ENCODE results near the gene GFRA4.

GFRA4 gene

DNA sequence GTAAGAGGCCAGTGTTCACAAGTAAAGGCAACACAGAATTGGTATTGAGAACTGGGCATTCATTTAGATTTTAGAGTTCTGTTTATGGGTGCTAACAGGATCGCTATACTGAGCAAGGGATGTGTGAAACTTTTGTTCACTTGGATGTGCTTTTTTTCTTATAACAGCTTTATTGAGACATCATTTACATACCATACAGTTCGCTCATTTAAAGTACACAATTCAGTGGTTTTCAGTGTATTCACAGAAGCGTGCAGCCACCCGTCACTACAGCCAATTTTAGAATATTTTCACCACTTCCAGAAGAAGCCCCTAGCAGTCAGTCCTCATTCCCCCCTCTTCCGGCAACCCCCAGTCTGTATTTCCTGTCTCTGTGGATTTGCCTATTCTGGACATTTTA is 48.7 kb downstream of the GFRA4 start:
- no peak for ATAC-seq

GRCh38 chr20:3613821-3614440 is 49.3 kb downstream of the GFRA4 start:
- ATAC-seq, result no peak

DNA sequence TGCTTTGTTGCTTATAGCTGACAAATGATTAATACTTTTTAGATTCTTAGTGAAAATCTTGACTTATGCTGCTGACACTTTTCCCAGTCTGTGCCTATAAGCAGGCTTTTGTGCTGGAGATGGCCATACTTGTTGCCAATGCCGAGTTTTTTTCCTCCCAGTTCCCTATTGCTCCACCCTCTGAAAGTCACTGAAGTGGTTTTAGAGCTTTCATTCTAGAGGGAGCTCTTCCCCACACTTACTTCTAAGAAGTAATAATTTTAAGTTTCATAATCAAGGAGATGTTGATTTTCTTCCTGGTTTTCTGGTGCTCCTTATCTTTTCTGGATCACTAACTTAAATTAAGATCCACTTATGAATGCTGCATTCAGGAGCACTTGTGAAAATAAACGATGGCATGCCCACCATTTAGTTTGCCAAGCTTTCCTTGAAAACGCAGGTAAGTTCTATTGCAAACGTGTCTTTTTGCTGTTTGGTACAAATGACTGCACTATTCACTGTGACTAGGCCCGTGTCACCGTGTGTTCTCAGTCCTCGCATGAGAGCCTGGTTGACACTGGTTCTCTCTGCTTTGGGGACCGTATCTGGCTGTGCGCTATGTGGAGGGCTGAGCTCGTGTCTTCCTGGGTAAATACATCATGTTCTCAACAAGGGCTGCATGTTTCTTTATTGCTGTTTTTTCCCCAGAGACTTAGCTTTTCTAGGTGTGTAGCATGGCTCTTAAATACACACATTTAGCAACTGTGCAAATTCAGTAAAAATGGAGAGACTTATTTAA is 50.2 kb downstream of the GFRA4 start:
- ATAC-seq, result no peak

DNA sequence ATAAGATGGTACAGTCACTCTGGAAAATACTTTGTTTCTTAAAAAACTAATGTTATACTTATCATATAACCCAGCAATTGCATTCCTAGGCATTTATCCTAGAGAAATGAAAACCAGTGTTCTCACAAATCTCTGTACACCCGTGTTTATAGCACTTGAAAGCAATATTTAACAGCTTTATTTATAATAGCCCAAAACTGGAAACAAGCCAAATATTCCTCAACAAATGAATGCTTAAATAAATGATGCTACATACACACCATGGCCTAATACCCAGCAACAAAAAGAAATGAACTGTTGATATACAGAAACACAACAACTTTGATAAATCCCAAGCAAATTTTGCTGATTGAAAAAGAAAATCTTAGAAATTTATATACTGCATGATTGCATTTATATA is 51.3 kb downstream of the GFRA4 start:
- no peak for ATAC-seq

All from activated CD4-positive, CD25-positive, alpha-beta regulatory T cell treated with anti-CD3 and anti-CD28 coated beads, Interleukin-2, amount 50 U/mL, for 24 hours (primary cell).